Fibroblast of lung (primary cell): ENCODE measurements around the gene GJB5. TPM values are rescaled to one million over a fixed set of nuclear protein-coding genes. Genes with fewer than 3 reads are reported as not detected.

Experiments
- DNase-seq, 2 donors: peaks; one replicate each; pipeline versions ENCODE4 v3.0.0 to v3.0.0-alpha.2; 2010; ENCODE audit warnings: low read depth in 2 of 2
- H2AFZ ChIP-seq: 2 replicates; pipeline ENCODE4 v1.5.1; 2012; ENCODE audit warnings: low read length, control low read depth, inconsistent platforms
- H3K27ac ChIP-seq: 2 replicates; pipeline ENCODE4 v1.5.1; 2011; ENCODE audit warnings: low read length, control low read depth; ENCODE audit not compliant: insufficient read depth
- H3K27me3 ChIP-seq: 2 replicates; pipeline ENCODE4 v1.5.1; 2011; ENCODE audit warnings: mild to moderate bottlenecking, low read length; ENCODE audit not compliant: control insufficient read depth, insufficient read depth
- H3K36me3 ChIP-seq: 2 replicates; pipeline ENCODE4 v1.5.1; 2011; ENCODE audit warnings: low read length; ENCODE audit not compliant: control insufficient read depth, insufficient read depth
- H3K4me1 ChIP-seq: 2 replicates; pipeline ENCODE4 v1.5.1; 2011; ENCODE audit warnings: low read length; ENCODE audit not compliant: control insufficient read depth, insufficient read depth; ENCODE audit errors: extremely low read depth
- H3K4me2 ChIP-seq: 2 replicates; pipeline ENCODE4 v1.5.1; 2011; ENCODE audit warnings: low read length, control low read depth; ENCODE audit not compliant: insufficient read depth; ENCODE audit errors: extremely low read depth
- H3K4me3 ChIP-seq, 4 experiments: fragments of 200-600 bp in 1 of 4; sonication (generic) in 1 of 4; replicated peaks in 1 of 4; 2 replicates each; pipeline ENCODE4 v1.5.1; 2011 to 2016; ENCODE audit warnings: low read length in 4 of 4, low read depth in 3 of 4, mild to moderate bottlenecking in 3 of 4, control low read depth in 2 of 4, inconsistent platforms in 1 of 4, mixed read lengths in 1 of 4; ENCODE audit not compliant: insufficient read depth in 1 of 4; ENCODE audit errors: control extremely low read depth in 1 of 4
- H3K79me2 ChIP-seq: 2 replicates; pipeline ENCODE4 v1.5.1; 2012; ENCODE audit warnings: mild to moderate bottlenecking, low read length, inconsistent platforms; ENCODE audit not compliant: control insufficient read depth, insufficient read depth
- H3K9ac ChIP-seq: 2 replicates; pipeline ENCODE4 v1.5.1; 2011; ENCODE audit warnings: mild to moderate bottlenecking, low read length, control low read depth; ENCODE audit not compliant: insufficient read depth
- H3K9me3 ChIP-seq: 2 replicates; pipeline ENCODE4 v1.5.1; 2012; ENCODE audit warnings: low read depth, low read length; ENCODE audit not compliant: control insufficient read depth, insufficient read depth
- H4K20me1 ChIP-seq: 2 replicates; pipeline ENCODE4 v1.5.1; 2011; ENCODE audit warnings: low read length; ENCODE audit not compliant: control insufficient read depth, insufficient read depth; ENCODE audit errors: extremely low read depth
- CTCF ChIP-seq, 2 donors: IDR thresholded peaks in 1 of 2; conservative IDR thresholded peaks in 1 of 2; 1 replicate in 1 of 2; 2 replicates in 1 of 2; pipeline ENCODE4 v1.5.1; 2011 to 2012; ENCODE audit warnings: low read length in 2 of 2, control low read depth in 1 of 2, inconsistent platforms in 1 of 2, low read depth in 1 of 2, mild to moderate bottlenecking in 1 of 2
- EZH2 ChIP-seq: IDR thresholded peaks from 2 replicates; pipeline ENCODE4 v1.5.1; 2012; ENCODE audit warnings: low read length, control low read depth, mild to moderate bottlenecking; ENCODE audit errors: missing control alignments
- polyA plus RNA-seq, 2 donors: library from polyadenylated mRNA; depleted of rRNA in 1 of 2; stranded (reverse) in 1 of 2; unstranded in 1 of 2; fragments of >200 nt; gene quantifications; 2 replicates each; pipeline ENCODE4 v1.2.1, GENCODE V29; 2011 to 2012; ENCODE audit warnings: missing spikeins in 1 of 2
- total RNA-seq: library from RNA; depleted of rRNA; stranded (reverse); fragments of >200 nt; gene quantifications from 2 replicates; pipeline ENCODE4 v1.2.1, GENCODE V29; 2014

GJB5 gene
- total and polyA plus RNA-seq, 2 donors (not counting 1 experiment from before 2014, with no cell fraction given) = not detected

- Histone ChIP-seq H2AFZ (no peak overlapping the region), H3K36me3 (no peaks in the 10 kb centered on the region), H4K20me1 (no peaks in the 10 kb centered on the region), H3K4me3 (no peak overlapping the region), H3K4me2 (no peak overlapping the region), H3K9ac (no peak overlapping the region), H3K27me3 (peaks cover 24% of the 10 kb centered on the region), H3K4me1 (no peaks in the 10 kb centered on the region), H3K9me3 (no peaks in the 10 kb centered on the region), H3K79me2 (no peaks in the 10 kb centered on the region), H3K27ac (no peak overlapping the region)
- no peak for DNase-seq
- no peak for TF ChIP-seq EZH2
- TF ChIP-seq CTCF (conservative IDR thresholded peaks at IDR 0.05 in 1 of 2, IDR thresholded peaks at IDR 0.05 in 1 of 2; ENCODE audit: low read depth in 1 of 2, low read length in 2 of 2) = no peak
Measured at GRCh38 chr1:34776911-34777310, 22.1 kb downstream of the GJB5 start.

- H3K27me3 ChIP-seq = peaks cover 28% of the 10 kb centered on the region
- DNase-seq = no peak
- H3K9ac ChIP-seq = no peak overlapping the region
- no peak overlapping the region for H3K4me3 ChIP-seq
- no peak overlapping the region for H2AFZ ChIP-seq
- no peaks in the 10 kb centered on the region for H3K36me3 ChIP-seq
- H3K9me3 ChIP-seq = no peaks in the 10 kb centered on the region
- TF ChIP-seq CTCF (conservative IDR thresholded peaks at IDR 0.05 in 1 of 2, IDR thresholded peaks at IDR 0.05 in 1 of 2; ENCODE audit: low read depth in 1 of 2, low read length in 2 of 2) (no peak), EZH2 (no peak)
- no peaks in the 10 kb centered on the region for H4K20me1 ChIP-seq
- H3K4me1 ChIP-seq = no peaks in the 10 kb centered on the region
- H3K79me2 ChIP-seq = no peaks in the 10 kb centered on the region
- H3K27ac ChIP-seq = no peak overlapping the region
- no peak overlapping the region for H3K4me2 ChIP-seq
Measured at GRCh38 chr1:34777519-34778321, 22.9 kb downstream of the GJB5 start.

GRCh38 chr1:34778381-34778780 is 23.5 kb downstream of the GJB5 start:
- Histone ChIP-seq H3K9me3 (no peaks in the 10 kb centered on the region), H3K4me3 (no peak overlapping the region), H3K4me1 (no peaks in the 10 kb centered on the region), H3K36me3 (no peaks in the 10 kb centered on the region), H2AFZ (no peak overlapping the region), H3K27me3 (peaks cover 28% of the 10 kb centered on the region), H3K27ac (no peak overlapping the region), H3K9ac (no peak overlapping the region), H4K20me1 (no peaks in the 10 kb centered on the region), H3K4me2 (no peak overlapping the region), H3K79me2 (no peaks in the 10 kb centered on the region)
- TF ChIP-seq EZH2 = no peak
- no peak for TF ChIP-seq CTCF (conservative IDR thresholded peaks at IDR 0.05 in 1 of 2, IDR thresholded peaks at IDR 0.05 in 1 of 2; ENCODE audit: low read depth in 1 of 2, low read length in 2 of 2)
- no peak for DNase-seq
